Esophagus squamous epithelium (tissue), 4 donors: Measurements from ENCODE around the gene SUMO4.

ENCODE experiments used
- POLR2A ChIP-seq, 4 donors: fragments of 450-650 bp; IDR thresholded peaks; one replicate each; pipeline ENCODE4 v1.6.1; 2017; ENCODE audit warnings: antibody characterized with exemption in 4 of 4, mild to moderate bottlenecking in 4 of 4, moderate library complexity in 3 of 4
- TF ChIP-seq, protein P1 (sequence below), 6 experiments: fragments of 450-650 bp in 4 of 6; fragments of 200-600 bp in 2 of 6; sonication (generic) in 2 of 6; IDR thresholded peaks; one replicate each; pipeline ENCODE4 v1.5.1; 2016 to 2019; ENCODE audit warnings: antibody characterized with exemption in 6 of 6, mild to moderate bottlenecking in 4 of 6, moderate library complexity in 4 of 6

DNA sequence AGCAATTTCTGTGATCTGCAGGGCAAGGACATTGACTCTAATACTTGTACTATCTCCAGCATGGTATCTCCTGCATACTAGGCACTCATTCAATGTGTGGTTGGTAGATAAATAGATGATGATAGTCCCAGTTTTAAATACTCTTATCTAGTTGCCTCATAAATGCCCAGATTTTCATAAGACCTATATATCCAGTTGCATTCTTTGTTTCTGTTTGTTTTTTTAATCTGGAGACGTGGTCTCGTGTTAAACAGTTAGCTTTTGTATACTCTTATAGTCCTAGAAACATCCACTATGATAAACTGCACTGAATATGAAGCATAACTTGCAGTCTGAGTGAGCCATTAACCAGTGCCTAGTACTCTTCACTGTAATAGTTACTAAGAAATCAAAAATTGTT, 35.5 kb upstream of the SUMO4 start:
- TF ChIP-seq POLR2A (IDR thresholded peaks at IDR 0.05), result no peak
- TF ChIP-seq, protein P1, sequence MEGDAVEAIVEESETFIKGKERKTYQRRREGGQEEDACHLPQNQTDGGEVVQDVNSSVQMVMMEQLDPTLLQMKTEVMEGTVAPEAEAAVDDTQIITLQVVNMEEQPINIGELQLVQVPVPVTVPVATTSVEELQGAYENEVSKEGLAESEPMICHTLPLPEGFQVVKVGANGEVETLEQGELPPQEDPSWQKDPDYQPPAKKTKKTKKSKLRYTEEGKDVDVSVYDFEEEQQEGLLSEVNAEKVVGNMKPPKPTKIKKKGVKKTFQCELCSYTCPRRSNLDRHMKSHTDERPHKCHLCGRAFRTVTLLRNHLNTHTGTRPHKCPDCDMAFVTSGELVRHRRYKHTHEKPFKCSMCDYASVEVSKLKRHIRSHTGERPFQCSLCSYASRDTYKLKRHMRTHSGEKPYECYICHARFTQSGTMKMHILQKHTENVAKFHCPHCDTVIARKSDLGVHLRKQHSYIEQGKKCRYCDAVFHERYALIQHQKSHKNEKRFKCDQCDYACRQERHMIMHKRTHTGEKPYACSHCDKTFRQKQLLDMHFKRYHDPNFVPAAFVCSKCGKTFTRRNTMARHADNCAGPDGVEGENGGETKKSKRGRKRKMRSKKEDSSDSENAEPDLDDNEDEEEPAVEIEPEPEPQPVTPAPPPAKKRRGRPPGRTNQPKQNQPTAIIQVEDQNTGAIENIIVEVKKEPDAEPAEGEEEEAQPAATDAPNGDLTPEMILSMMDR (IDR thresholded peaks at IDR 0.05), result no peak
